ENCODE results near the gene EFCAB14.
"Not testable (repeated sequence)": the region's sequence is repeated elsewhere in the genome, so short reads cannot be mapped to it uniquely, and the experiment has no call there.

Gene EFCAB14

DNA sequence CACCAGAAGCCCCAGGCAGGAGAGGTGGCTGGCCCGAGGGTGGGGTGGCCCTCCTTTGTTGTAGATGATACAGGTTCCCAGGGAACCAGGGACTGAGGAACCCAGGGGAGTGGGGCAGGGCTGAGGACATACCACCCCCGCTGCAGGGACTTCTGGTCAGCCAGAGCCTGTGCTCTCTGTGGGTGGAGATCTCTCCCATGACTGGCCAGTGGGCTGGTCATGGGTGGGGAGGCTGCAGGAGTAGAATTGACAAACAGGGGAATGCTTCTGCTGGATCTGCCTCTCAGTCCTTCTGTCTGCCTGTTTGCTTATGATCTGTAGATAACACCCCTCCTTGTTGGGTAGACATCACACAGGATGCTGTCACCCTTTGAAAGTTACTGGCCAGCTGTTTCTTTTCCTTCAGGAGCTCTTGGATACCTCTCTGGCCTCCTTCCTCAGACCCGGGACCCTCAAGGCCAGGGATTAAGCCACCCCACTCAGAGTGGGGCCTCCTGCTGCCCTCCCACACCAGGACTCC is 2.8 kb upstream of the EFCAB14 start:
- peak in 1 of 3 donors; percentile 40 for DNase-seq

- no peak for DNase-seq
Observed at GRCh38 chr1:46721204-46721603, 2.3 kb upstream of the EFCAB14 start.

DNA sequence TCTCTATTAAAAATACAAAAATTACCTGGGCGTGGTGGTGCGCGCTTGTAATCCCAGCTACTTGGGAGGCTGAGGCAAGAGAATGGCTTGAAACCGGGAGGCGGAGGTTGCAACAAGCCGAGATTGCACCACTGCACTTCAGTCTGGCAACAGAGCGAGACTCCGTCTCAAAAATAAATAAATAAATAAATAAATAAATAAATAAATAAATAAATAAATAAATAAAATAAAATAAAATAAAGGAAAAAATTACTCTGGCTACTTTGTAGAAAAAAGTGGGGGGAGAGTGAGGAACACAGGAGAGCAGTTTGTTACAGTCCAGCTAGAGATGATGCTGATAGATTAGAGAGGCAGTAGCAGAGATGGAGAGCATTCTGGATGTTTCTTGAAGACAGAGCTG is 1.4 kb upstream of the EFCAB14 start:
- not testable (repeated sequence) for DNase-seq

GRCh38 chr1:46719689-46720088 is 775 bp upstream of the EFCAB14 start:
- peak in 1 of 3 donors; percentile 22 for DNase-seq

DNA sequence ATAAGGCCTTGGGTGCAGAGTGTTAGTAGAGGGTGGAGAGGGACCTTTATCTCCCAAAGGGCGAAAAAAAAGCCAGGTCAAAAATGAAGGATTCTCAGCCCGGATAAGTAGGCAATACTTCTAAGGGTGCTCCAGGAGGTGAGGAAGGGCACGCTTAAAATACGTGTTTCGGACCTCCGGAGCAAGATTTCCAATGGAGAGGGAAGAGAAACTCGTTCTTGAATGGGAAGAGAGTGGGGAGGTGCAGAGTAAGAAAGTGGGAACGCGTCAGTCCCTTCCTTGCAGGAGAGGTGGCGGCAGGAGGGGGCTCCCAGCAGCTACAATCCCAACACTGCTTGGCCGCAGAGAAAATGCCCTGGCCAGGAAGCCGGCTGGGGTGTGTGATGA is 581 bp downstream of the EFCAB14 start:
- DNase-seq: no peak

DNA sequence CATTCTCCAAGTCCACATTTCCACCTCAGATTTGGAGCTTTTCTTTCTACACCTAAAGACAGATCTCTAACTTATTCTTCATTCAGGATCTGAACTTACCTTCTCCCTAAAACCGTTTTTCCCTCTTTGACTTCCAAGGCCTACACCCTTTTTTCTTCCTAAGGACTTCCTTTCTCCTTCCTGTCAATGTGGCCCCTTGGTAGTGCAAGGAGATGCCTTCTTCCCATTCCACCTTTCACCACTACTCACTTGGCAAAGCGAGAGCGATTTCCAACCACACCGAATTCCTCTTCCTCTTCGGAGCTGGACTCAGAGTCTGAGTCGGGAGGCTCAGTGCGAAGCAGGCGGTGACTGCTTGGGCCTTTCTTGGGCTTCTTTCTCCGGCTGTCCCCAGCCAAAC is 1.3 kb downstream of the EFCAB14 start:
- peak in 1 of 3 donors; percentile 19 for DNase-seq

DNA sequence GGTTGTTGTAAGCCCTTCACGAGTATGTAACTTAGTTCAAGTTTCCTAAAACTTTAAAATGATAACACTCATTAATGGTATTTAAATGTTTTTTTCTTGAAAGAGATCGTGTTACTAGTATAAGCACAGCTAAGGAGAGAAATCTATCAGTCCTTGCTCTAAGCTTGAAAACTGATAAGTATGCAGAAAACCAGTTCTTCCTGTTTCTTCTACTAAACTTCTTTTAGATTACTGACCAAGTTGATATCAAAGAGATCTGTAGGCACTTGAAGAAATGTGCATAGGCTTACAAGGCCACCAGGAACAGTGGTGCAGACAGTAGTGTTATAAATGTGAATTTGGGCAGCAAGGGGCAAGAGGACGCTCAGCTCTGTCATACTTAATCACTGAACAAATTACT is 3.9 kb downstream of the EFCAB14 start:
- DNase-seq: no peak

DNA sequence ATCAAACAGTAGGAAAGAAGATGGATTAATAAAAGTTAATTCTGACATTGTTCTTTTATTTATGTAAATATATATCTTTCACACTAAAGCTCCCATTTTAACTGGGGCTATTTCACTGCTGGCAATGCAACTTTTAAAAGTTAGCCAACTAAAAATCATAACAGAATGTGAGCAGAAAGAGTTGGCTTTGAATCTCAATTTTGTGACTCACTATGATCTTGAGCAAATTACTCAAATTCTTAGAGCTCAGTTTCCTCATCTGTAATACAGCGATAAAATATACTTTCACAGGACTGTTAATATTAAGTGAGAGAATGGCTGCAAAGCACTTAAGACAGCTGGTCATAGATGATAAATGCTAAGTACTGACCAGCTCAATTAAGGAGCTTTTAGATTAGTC is 10.8 kb downstream of the EFCAB14 start:
- no peak for DNase-seq

GRCh38 chr1:46705408-46705807 is 13.5 kb downstream of the EFCAB14 start:
- DNase-seq: no peak

- DNase-seq: no peak
Observed at GRCh38 chr1:46703927-46704641, 14.8 kb downstream of the EFCAB14 start.

DNA sequence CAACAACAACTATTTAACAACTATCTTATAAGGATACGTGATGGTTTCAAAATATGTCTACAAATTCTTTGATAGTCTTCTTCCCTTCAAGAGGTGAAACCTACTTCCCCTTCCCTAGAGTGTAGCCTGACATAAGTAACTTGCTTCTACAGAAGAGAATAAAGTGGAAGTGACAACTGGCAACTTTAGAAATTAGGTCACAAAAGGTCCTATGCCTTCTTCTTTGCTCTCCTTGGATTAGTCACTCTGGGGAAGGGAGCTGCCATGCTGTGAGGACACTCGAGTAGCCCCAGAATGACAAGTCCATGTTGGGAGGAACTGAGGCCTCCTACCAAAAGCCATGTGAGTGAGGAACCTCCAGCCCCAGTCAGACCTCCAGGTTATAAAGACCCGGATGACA is 19.2 kb downstream of the EFCAB14 start:
- peak; percentile 77 to 88 (median 85) for DNase-seq

- no peak for DNase-seq
Observed at GRCh38 chr1:46697053-46697452, 21.9 kb downstream of the EFCAB14 start.

DNA sequence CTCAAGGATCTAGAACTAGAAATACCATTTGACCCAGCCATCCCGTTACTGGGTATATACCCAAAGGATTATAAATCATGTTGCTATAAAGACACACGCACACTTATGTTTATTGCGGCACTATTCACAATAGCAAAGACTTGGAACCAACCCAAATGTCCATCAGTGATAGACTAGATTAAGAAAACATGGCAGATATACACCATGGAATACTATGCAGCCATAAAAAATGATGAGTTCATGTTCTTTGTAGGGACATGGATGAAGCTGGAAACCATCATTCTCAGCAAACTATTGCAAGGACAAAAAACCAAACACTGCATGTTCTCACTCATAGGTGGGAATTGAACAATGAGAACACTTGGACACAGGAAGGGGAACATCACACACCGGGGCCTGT is 24.2 kb downstream of the EFCAB14 start:
- DNase-seq: not testable (repeated sequence)

- DNase-seq: no peak
Observed at GRCh38 chr1:46692811-46693770, 25.8 kb downstream of the EFCAB14 start.

- no peak for DNase-seq
Observed at GRCh38 chr1:46691997-46692790, 26.7 kb downstream of the EFCAB14 start.

GRCh38 chr1:46690931-46691421 is 27.9 kb downstream of the EFCAB14 start:
- DNase-seq: no peak

GRCh38 chr1:46689897-46690296 is 29.0 kb downstream of the EFCAB14 start:
- DNase-seq: no peak

DNA sequence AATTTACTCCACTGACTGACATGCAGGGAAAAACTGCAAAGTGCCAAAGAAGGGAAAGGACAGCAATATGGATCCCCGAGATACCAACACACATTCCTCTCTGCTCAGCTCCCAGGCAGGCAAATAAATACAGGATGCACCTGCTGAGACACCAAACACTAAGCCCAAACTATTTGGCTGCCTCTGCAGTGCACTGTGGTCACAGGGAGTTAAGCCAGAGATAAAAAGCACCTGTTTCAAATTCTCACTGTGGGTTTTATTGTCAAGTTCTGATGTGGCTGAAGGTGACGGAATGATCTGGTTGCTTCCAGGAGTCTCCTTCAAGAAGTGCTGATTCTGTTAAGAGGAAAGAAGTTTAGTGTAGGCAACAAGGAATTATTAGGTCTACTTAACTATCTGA is 29.6 kb downstream of the EFCAB14 start:
- no peak for DNase-seq

DNA sequence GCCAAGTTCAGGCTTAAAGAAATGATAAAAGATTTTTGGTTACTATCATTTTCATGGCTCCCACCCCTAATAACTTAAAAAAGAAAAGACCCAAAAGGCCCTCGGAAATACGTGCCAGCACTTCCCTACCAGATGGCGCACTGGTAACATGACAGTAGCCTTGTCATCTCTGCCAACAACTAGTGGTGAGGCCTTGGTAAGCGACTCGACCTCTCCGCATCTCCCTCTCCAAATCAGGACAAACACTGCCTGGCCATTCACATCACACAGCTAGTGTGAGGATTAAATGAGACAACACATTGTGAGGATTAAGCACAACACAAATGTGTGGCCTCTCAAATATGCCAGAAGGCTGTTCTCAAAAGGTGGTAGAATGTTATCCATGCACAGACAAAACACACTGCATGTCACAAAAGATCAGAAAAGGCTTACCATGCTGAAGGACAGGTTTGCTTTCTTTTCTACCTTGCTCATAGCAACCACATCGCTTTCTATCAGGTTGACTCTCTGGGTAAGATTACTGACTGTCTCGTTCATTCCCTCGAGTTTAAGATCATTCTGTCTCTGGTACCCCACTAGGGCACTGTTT is 30.9 kb downstream of the EFCAB14 start:
- DNase-seq: no peak

DNA sequence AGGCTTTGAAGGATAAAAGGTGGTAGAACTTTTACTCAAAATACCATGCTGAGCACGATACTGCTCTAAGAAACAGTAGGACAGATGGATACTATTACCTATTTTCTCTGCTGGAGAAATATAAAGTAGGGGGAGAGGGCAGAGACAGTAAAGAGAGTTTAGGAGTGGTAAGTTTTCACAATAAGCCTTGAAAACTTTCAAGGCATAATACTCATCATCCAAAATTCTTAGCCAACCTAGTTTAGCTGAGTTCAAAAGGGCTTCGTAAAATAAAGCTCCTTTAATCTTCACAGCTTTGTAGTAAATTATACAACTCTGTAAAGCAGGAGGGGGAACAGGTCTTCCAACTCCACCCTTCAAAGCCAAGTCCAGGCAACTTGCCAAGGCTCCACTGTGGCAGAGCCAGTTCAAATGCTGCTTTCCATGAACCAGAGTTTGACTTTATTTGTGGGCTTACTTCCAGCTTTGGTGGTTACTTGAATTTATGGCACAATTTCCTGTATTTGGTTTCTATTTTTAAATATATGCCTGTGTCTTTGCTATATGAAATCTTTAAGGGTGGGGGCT is 31.7 kb downstream of the EFCAB14 start:
- DNase-seq: no peak

DNA sequence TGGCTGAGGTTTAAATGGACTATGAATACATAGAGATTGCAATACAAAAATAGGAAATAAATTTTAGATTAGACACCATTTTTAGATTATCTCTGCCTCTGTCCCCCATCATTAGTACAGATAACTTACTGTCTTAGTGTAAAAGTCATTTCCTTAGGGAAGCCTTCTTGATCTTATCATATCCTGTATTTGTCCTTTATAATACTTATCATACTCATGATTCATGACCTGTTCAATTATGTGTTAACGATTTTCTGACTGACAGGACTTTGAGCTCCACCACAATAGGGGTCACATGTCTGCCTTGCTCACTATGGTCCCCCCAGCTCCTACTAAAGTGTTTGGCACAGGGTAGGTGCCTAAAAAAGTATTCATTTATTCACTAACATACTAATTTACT is 32.7 kb downstream of the EFCAB14 start:
- DNase-seq: no peak

GRCh38 chr1:46684670-46685069 is 34.2 kb downstream of the EFCAB14 start:
- DNase-seq: no peak
